HG03045 (cell line): Measurements from ENCODE around the gene EPS15.
"Not testable (repeated sequence)": the region's sequence is repeated elsewhere in the genome, so short reads cannot be mapped to it uniquely, and the experiment has no call there.

Source experiments
- ATAC-seq: cut with Tn5 transposase; IDR thresholded peaks from one replicate; pipeline ENCODE4 v1.9.1; 2021; ENCODE audit warnings: mild to moderate bottlenecking, moderate library complexity; ENCODE audit not compliant: unreplicated experiment

Gene EPS15

GRCh38 chr1:51433972-51434510 is 85.0 kb downstream of the EPS15 start:
- ATAC-seq: no peak

GRCh38 chr1:51433269-51433971 is 85.6 kb downstream of the EPS15 start:
- ATAC-seq: no peak

- no peak for ATAC-seq
Measured at GRCh38 chr1:51432146-51432545, 86.9 kb downstream of the EPS15 start.

- ATAC-seq: no peak
Measured at GRCh38 chr1:51427438-51427837, 91.6 kb downstream of the EPS15 start.

GRCh38 chr1:51425955-51426354 is 93.1 kb downstream of the EPS15 start:
- no peak for ATAC-seq

- ATAC-seq: no peak
Measured at GRCh38 chr1:51425273-51425672, 93.8 kb downstream of the EPS15 start.

- no peak for ATAC-seq
Measured at GRCh38 chr1:51423073-51423821, 95.8 kb downstream of the EPS15 start.

- ATAC-seq: no peak
Measured at GRCh38 chr1:51422367-51423072, 96.5 kb downstream of the EPS15 start.

- ATAC-seq: no peak
Measured at GRCh38 chr1:51421964-51422363, 97.1 kb downstream of the EPS15 start.

GRCh38 chr1:51420867-51421627 is 98.0 kb downstream of the EPS15 start:
- ATAC-seq: no peak

GRCh38 chr1:51418384-51418959 is 100.6 kb downstream of the EPS15 start:
- ATAC-seq: no peak

- ATAC-seq: no peak
Measured at GRCh38 chr1:51417496-51418383, 101.3 kb downstream of the EPS15 start.

GRCh38 chr1:51416910-51417309 is 102.2 kb downstream of the EPS15 start:
- ATAC-seq: no peak

- ATAC-seq: no peak
Measured at GRCh38 chr1:51415963-51416362, 103.1 kb downstream of the EPS15 start.

GRCh38 chr1:51414811-51415210 is 104.3 kb downstream of the EPS15 start:
- no peak for ATAC-seq

- ATAC-seq: not testable (repeated sequence)
Measured at GRCh38 chr1:51411820-51412219, 107.2 kb downstream of the EPS15 start.

- ATAC-seq: no peak
Measured at GRCh38 chr1:51410568-51411460, 108.3 kb downstream of the EPS15 start.

GRCh38 chr1:51409755-51410541 is 109.1 kb downstream of the EPS15 start:
- ATAC-seq: not testable (repeated sequence)
